Suprapubic skin (tissue), 3 donors: ENCODE data around the gene ZBTB17.

Source experiments
- POLR2A ChIP-seq, 2 donors: fragments of 450-650 bp; IDR thresholded peaks; one replicate each; pipeline ENCODE4 v1.6.1; 2017; ENCODE audit warnings: antibody characterized with exemption in 2 of 2, mild to moderate bottlenecking in 2 of 2, moderate library complexity in 2 of 2
- TF ChIP-seq, protein P1 (sequence below), 2 donors: fragments of 200-600 bp in 1 of 2; fragments of 450-650 bp in 1 of 2; sonication (generic) in 1 of 2; IDR thresholded peaks; one replicate each; pipeline ENCODE4 v1.5.1; 2016 to 2019; ENCODE audit warnings: antibody characterized with exemption in 2 of 2, mild to moderate bottlenecking in 1 of 2, moderate library complexity in 1 of 2

DNA sequence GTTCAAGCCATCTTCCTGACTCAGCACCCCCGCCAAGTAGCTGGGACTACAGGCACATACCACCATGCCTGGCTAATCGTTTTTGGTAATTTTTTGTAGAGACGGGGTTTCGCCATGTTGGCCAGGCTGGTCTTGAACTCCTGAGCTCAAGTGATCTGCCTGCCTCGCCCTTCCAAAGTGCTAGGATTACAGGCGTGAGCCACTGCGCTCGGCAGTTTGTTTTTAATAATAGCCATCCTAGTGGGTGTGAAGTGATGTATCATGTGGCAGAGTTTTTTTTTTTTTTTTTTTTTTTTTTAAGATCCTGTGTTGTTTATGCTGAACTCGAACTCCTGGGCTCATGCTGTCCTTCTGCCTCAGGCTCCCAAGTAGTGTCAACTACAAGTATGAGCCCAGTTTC is 76.6 kb downstream of the ZBTB17 start:
- TF ChIP-seq, protein P1, sequence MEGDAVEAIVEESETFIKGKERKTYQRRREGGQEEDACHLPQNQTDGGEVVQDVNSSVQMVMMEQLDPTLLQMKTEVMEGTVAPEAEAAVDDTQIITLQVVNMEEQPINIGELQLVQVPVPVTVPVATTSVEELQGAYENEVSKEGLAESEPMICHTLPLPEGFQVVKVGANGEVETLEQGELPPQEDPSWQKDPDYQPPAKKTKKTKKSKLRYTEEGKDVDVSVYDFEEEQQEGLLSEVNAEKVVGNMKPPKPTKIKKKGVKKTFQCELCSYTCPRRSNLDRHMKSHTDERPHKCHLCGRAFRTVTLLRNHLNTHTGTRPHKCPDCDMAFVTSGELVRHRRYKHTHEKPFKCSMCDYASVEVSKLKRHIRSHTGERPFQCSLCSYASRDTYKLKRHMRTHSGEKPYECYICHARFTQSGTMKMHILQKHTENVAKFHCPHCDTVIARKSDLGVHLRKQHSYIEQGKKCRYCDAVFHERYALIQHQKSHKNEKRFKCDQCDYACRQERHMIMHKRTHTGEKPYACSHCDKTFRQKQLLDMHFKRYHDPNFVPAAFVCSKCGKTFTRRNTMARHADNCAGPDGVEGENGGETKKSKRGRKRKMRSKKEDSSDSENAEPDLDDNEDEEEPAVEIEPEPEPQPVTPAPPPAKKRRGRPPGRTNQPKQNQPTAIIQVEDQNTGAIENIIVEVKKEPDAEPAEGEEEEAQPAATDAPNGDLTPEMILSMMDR (IDR thresholded peaks at IDR 0.05): no peak
- TF ChIP-seq POLR2A (IDR thresholded peaks at IDR 0.05): no peak
